Skin epidermis (tissue), 12 donors: ENCODE measurements around the gene C20orf204.
"Not testable (repeated sequence)": the region's sequence is repeated elsewhere in the genome, so short reads cannot be mapped to it uniquely, and the experiment has no call there.

Experiments
- H3K27ac ChIP-seq, 21 experiments: fragments of 200-600 bp; sonication (generic) in 11 of 21; one replicate each; pipeline ENCODE4 v1.5.0; 2020; ENCODE audit warnings: mild to moderate bottlenecking in 3 of 21, inconsistent platforms in 2 of 21, moderate library complexity in 2 of 21
- H3K4me3 ChIP-seq, 7 experiments: fragments of 200-600 bp; sonication (generic) in 2 of 7; one replicate each; pipeline ENCODE4 v1.5.0; 2020; ENCODE audit warnings: inconsistent platforms in 2 of 7, mild to moderate bottlenecking in 2 of 7, moderate library complexity in 1 of 7

C20orf204 gene

DNA sequence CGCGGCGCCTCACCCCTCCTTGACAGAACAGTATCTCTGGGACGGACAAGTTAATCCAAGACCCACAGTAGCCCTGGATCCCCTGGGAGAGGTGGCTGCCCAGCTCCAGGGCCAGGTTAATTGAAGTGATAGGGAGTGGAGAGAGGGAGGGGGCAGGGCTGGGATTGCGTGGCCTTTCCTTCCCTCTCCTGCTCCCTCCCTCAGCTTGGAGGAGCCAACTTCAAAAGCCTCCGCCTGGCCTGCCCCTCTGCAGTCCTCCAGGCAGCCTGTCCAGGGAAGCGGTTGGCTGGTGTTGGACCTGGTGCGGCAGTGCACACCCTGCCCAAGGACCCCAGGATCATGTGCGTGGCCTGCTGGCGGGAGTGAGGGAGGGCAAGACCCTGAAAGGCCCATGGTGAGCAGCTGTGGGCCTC is at the start of gene C20orf204:
Gene C20orf204 (plus strand): TSS at position 250 of the 413 bp plus-strand sequence. CDS start 142 bp downstream, at position 392.
- H3K4me3 ChIP-seq: no peak within 1 kb of the TSS
- peak within 1 kb of the TSS in 7 of 21 experiments; percentile 10 to 85 (median 53) for H3K27ac ChIP-seq

- Histone ChIP-seq H3K27ac (no peak overlapping the region), H3K4me3 (no peak overlapping the region)
Observed at GRCh38 chr20:64000906-64001305, 35.1 kb upstream of the C20orf204 start.

DNA sequence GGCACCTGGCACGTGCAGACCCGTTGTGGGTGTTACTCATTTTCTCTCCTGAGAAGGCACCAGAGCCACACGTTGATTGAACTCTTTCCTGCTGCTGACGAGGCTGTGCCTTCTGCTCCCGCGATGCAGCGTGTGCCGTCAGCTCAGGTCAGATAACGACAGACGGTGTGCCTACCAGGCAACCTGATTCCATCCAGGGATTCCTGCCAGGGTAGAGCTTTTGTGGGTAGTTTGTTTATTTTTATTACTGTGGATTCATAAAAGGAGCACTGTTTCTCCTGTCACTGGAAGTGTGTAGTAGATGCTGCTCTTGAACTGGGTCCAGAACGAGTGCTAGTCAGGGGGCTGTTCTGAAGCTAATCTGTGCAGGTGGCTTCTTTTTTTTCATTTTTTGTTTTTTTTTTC is 34.4 kb upstream of the C20orf204 start:
- no peak overlapping the region for H3K27ac ChIP-seq
- H3K4me3 ChIP-seq: no peak overlapping the region

GRCh38 chr20:64003960-64004725 is 31.8 kb upstream of the C20orf204 start:
- Histone ChIP-seq H3K4me3 (no peak overlapping the region), H3K27ac (peak overlapping the region in 2 of 21 experiments; percentile 0 to 28)

DNA sequence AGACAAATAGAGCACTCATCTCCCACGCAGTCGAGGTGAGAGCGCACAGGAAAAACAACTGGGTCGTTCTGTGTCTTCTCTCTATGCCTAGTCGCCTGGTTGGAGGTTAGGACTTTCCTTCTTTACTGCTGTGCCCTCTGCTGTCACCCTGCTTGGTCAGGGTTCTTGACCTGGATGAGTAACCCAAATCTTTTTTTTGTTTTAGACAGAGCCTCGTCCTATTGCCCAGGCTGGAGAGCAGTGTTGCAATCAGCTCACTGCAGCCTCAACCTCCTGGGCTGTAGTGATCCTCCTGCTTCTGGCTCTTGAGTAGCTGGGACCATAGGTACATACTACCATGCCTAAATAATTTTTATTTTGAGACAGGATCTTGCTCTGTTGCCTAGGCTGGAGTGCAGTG is 30.6 kb upstream of the C20orf204 start:
- no peak overlapping the region for H3K4me3 ChIP-seq
- no peak overlapping the region for H3K27ac ChIP-seq

GRCh38 chr20:64006490-64006889 is 29.5 kb upstream of the C20orf204 start:
- Histone ChIP-seq H3K4me3 (no peak overlapping the region), H3K27ac (no peak overlapping the region)

DNA sequence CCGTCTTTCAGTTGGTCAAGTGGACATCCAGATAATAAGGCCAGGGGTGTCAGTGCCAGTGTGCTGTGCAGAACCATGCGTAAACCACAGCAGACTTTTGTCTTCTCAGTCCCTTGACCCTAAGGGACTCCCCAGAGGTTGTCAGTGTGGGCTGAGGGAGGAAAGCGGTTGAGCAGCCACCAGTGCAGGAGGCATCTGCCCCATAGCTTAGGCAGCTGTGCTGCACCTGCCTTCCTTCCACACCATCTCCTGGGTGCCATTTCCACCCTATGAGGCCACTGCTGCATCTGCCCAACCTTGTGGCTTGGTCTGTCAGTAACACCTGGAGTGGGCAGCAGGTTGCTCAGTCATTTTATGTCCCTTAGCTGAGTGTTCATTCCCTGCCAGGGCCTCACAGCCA is 29.1 kb upstream of the C20orf204 start:
- H3K27ac ChIP-seq: no peak overlapping the region
- no peak overlapping the region for H3K4me3 ChIP-seq

DNA sequence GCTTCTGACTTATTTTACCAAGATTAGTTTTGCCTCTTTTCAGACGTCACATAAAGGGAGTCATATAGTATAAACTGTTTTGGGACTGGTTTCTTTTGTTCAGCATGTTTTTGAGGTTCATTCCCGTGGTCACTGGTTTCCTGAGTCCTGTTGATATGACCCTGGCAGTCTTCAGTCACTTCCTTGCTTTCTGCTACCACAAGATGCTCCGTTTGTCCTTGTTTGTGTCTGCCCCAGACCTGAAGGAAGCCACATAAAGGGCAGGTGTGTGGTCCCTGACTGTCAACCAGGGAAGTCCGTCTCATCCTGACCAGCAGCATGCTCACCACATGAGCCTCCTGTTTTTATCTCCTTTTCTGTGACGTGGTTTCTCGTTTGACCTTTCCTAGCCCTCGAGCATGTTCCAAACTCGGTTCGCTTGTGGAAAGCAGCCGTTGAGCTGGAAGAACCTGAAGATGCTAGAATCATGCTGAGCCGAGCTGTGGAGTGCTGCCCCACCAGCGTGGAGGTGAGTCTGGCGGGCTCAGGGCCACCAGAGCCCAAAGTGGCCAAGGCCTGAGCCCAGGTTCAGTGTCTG is 26.1 kb upstream of the C20orf204 start:
- Histone ChIP-seq H3K4me3 (no peak overlapping the region), H3K27ac (peak overlapping the region in 3 of 21 experiments; percentile 16 to 77 (median 56))

DNA sequence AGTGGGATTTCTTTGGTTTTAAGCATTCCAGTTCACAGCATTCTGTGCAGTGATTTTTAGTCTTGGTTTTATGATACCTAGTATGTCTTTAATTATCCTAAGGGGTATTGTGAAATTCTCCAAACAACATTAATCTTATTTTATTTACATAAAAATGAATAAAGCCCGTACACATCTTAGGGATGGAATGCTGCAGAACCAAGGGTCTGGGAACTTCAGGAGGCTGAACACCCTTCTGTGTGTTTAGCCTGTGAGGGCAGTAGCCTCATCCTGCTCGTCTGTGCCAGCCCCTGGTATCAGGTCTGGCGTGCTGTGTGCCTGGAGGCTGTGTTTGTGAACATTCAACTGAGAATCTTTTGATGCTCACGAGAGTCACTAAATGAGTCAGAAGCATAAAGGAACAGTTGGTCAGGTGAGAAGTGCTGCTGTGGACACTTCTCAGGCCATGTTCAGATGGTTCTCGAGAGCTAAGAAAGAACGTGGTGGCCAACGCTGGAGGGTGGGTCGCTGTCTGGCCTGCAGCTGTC is 25.2 kb upstream of the C20orf204 start:
- H3K27ac ChIP-seq: peak overlapping the region in 5 of 21 experiments; percentile 12 to 77 (median 56)

DNA sequence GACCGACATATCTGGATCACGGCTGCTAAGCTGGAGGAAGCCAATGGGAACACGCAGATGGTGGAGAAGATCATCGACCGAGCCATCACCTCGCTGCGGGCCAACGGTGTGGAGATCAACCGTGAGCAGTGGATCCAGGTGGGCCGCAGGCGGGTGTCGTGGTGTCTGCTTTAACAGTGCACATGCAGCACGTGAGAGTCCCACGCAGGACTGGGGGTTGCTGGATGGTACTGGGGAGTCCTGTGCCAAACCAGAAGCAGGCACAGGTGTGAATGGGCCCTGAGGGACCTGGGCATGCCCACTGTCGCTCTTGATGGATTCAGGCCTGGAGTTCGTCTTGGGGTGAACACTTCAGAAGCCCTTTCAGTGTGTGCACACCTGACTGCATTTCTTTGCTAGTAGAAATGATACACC is 24.6 kb upstream of the C20orf204 start:
- Histone ChIP-seq H3K27ac (peak overlapping the region in 6 of 21 experiments; percentile 1 to 77 (median 48)), H3K4me3 (no peak overlapping the region)

More for the DNA sequence above, 25.2 kb upstream of the C20orf204 start:
- H3K4me3 ChIP-seq: no peak overlapping the region

DNA sequence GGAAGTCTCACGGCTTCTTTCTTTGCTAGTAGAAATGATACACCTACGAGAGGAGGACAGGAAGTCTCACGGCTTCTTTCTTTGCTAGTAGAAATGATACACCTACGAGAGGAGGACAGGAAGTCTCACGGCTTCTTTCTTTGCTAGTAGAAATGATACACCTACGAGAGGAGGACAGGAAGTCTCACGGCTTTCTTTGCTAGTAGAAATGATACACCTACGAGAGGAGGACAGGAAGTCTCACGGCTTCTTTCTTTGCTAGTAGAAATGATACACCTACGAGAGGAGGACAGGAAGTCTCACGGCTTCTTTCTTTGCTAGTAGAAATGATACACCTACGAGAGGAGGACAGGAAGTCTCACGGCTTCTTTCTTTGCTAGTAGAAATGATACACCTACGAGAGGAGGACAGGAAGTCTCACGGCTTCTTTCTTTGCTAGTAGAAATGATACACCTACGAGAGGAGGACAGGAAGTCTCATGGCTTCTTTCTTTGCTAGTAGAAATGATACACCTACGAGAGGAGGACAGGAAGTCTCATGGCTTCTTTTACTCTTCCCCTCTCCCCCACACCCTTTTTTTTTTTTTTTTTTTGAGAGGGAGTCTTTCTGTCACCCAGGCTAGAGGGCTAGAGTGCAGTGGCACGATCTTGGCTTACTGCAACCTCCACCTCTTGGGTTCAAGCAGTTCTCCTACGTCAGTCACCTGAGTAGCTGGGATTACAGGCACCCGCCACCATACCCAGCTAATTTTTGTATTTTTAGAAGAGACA is 23.4 kb upstream of the C20orf204 start:
- not testable (repeated sequence) for H3K4me3 ChIP-seq

DNA sequence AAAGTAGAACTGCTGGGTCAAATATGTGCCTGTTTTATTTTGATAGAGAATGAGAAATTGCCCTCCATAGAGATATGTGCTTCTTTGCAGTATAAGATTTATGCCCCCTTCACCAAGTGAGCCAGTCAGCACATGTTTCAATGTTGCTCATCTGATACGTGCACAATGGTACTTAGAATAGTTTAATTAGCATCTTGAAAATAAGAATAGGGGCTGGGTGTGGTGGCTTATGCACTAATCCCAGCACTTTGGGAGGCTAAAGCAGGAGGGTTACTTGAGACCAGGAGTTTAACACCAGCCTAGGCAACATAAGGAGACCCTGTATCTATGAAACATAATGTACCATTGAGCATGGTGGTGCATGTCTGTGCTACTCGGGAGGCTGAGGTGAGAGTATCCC is 20.3 kb upstream of the C20orf204 start:
- no peak overlapping the region for H3K27ac ChIP-seq
- no peak overlapping the region for H3K4me3 ChIP-seq

More for the DNA sequence above, 23.4 kb upstream of the C20orf204 start:
- peak overlapping the region in 7 of 21 experiments; percentile 26 to 84 (median 50) for H3K27ac ChIP-seq

GRCh38 chr20:64021124-64021975 is 14.6 kb upstream of the C20orf204 start:
- Histone ChIP-seq H3K4me3 (no peak overlapping the region), H3K27ac (no peak overlapping the region)

DNA sequence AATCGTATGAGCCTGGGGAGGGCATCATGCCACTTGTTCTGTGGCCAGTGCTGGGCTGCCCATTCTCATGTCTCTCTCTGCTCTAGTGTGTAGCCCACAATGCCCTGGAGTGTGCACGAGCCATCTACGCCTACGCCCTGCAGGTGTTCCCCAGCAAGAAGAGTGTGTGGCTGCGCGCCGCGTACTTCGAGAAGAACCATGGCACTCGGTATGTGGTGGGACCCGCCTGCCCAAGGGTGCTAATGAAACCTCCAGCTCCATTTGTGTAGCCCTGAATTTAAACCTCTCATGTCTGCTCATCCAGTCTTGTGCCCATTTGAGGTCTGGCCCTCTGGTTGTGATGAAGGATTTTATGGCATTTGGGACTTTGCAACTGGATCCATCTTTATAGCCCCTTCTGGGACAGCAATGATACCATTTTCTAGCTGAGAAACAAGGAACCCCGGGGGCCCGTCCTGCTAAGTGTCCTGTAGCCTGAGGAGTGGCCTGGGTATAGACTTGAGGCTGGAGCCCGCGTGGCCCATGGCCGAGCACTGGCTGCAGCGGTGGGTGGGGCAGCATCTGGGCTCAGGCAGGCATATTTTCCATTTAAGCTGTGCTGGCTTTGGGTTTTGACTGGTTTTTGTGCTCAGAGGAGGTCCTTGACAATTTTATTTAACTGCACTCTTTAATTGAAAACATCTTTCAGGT is 13.2 kb upstream of the C20orf204 start:
- Histone ChIP-seq H3K4me3 (no peak overlapping the region), H3K27ac (no peak overlapping the region)

DNA sequence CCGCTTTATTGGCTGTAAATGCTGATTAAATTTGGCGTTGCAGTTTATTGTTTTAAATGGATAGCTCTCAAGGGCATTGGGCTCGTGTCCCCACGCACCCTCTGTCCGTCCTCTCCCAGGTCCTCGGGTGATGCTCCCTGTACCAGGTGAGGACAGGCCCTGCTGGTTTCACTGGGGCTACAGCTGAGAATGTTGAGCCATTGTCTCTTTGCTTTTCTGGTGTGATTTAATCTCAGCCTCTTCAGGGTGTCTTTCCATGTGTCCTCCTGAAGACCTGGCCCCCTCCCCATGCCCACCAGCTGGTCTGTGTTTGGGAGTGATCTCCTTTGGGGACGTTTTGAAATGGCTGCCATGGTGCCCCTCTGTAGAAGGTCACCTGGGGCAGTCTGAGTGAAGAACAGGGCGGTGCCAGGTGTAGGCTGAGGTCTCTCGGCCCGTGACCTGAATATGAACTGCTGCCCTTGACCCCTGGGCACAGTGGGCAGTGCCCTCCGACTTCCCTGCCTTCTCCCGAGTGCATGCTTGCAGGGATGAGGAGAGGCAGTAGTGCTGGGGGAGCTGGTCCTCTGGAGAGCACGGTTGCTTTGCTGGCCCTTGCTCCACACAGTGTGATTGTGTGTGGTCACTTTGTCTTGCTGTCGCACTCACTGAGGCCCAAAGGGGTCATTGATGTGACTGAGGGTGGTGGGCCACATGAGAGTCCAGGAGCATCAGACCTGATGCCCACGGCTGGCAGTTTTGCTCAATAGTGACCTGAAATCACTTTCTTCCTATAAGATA is 12.4 kb upstream of the C20orf204 start:
- Histone ChIP-seq H3K27ac (no peak overlapping the region), H3K4me3 (no peak overlapping the region)

DNA sequence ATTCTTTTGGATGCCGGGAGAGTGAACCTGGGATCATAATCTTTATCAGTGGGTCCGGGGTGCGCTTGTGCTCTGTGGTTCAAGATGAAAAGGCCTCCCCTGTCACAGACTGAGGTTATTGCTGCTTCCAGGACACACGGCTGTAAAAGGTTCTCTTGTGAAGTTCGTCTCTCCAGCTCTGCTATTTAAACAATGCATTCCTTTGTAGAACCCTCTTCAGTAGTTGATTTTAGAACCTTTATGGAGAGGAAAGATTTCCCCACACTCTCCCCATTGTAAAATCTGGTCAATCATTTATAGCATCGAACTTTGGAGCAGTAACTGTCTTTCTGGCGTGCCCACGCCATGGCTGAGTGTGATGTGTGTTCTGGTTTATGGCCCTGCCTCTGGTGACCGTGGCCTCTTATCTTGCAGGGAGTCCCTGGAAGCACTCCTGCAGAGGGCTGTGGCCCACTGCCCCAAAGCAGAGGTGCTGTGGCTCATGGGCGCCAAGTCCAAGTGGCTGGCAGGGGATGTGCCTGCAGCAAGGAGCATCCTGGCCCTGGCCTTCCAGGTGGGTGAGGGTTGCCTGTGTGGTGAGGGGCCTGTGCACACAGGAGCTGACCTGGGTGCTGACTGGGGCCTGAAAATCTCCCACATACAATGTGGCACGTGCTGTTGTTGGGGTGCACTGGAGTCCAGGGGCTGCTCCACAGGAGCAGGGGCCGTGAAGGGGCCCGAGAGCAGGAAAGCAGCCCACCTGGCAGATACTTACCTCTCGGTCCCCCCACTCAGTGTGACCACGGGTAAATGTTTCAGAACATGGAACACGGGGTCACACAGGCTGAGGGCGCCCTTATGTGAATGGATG is 11.6 kb upstream of the C20orf204 start:
- Histone ChIP-seq H3K27ac (no peak overlapping the region), H3K4me3 (no peak overlapping the region)
